Endodermal cell (in vitro differentiated cells): ENCODE results near the gene PDF. TPM values are rescaled to one million over a fixed set of nuclear protein-coding genes. Genes with fewer than 3 reads are reported as not detected.
"Not testable (repeated sequence)": the region's sequence is repeated elsewhere in the genome, so short reads cannot be mapped to it uniquely, and the experiment has no call there.

Experiments
- DNase-seq: peaks from one replicate; pipeline ENCODE4 v3.0.0-alpha.2; 2017
- H3K27ac ChIP-seq: 2 replicates; pipeline ENCODE4 v1.5.1; 2013; ENCODE audit warnings: mild to moderate bottlenecking, low read depth, low read length, moderate library complexity
- H3K27me3 ChIP-seq: 2 replicates; pipeline ENCODE4 v1.6.1; 2013; ENCODE audit warnings: mild to moderate bottlenecking, low read length, moderate library complexity; ENCODE audit not compliant: insufficient read depth, control insufficient read depth, poor library complexity, severe bottlenecking
- H3K36me3 ChIP-seq: 2 replicates; pipeline ENCODE4 v1.7.0; 2013; ENCODE audit warnings: mild to moderate bottlenecking, low read length, moderate library complexity; ENCODE audit not compliant: control insufficient read depth, insufficient read depth
- H3K4me1 ChIP-seq: one replicate; pipeline ENCODE4 v1.7.0; 2013; ENCODE audit warnings: low read length; ENCODE audit not compliant: control insufficient read depth, insufficient read depth
- H3K4me3 ChIP-seq: 2 replicates; pipeline ENCODE4 v1.5.1; 2013; ENCODE audit warnings: mild to moderate bottlenecking, low read length, moderate library complexity
- H3K9ac ChIP-seq: 2 replicates; pipeline ENCODE4 v1.6.1; 2013; ENCODE audit warnings: mild to moderate bottlenecking, low read length, moderate library complexity; ENCODE audit not compliant: poor library complexity, severe bottlenecking; ENCODE audit errors: extremely low read depth
- H3K9me3 ChIP-seq: 2 replicates; pipeline ENCODE4 v1.6.1; 2013; ENCODE audit warnings: mild to moderate bottlenecking, low read length, moderate library complexity; ENCODE audit not compliant: control insufficient read depth
- H3K27ac Mint-ChIP-seq: 2 replicates; pipeline ENCODE4 v1.8.0; 2020; ENCODE audit warnings: mixed read lengths
- H3K27me3 Mint-ChIP-seq: 2 replicates; pipeline ENCODE4 v1.8.0; 2021; ENCODE audit warnings: mild to moderate bottlenecking, mixed read lengths; ENCODE audit not compliant: insufficient read depth
- H3K36me3 Mint-ChIP-seq: 2 replicates; pipeline ENCODE4 v1.8.0; 2020; ENCODE audit warnings: low read depth, mixed read lengths
- H3K4me1 Mint-ChIP-seq: 2 replicates; pipeline ENCODE4 v1.8.0; 2020; ENCODE audit warnings: mixed read lengths
- H3K4me3 Mint-ChIP-seq: 2 replicates; pipeline ENCODE4 v1.8.0; 2020; ENCODE audit warnings: mild to moderate bottlenecking, moderate library complexity, mixed read lengths
- H3K9me3 Mint-ChIP-seq: 2 replicates; pipeline ENCODE4 v1.8.0; 2020; ENCODE audit warnings: mild to moderate bottlenecking, mixed read lengths
- CTCF ChIP-seq: fragments of 200-600 bp; sonication (generic); conservative IDR thresholded peaks from 2 replicates; pipeline ENCODE4 v1.5.0; 2021; ENCODE audit warnings: antibody characterized with exemption, mild to moderate bottlenecking
- WGBS, 2 experiments: methylation state at CpG; one replicate each; pipeline versions ENCODE4 v1.1.5 to v1.1.7; 2013; ENCODE audit warnings: missing lambda C conversion rate in 2 of 2, mixed read lengths in 1 of 2; ENCODE audit not compliant: insufficient coverage in 1 of 2, insufficient read length in 1 of 2; 5-methylcytosine and 5-hydroxymethylcytosine counted together
- total RNA-seq, 2 donors: library from RNA; stranded (reverse); fragmentation: NEBNext Ultra II Directional in 1 of 2; extraction: Animal tissue kit (Norgen Biotek cat#: 25700) in 1 of 2; gene quantifications; 2 replicates in 1 of 2; 3 replicates in 1 of 2; pipeline ENCODE4 v1.2.1, GENCODE V29; 2021

The PDF gene
- total RNA-seq, 2 donors from 2014 or later = 12.2 to 19.8 TPM

GRCh38 chr16:69365901-69366300, 35.5 kb upstream of the PDF start:
- no peak for TF ChIP-seq CTCF
- peaks cover 60% of the 10 kb centered on the region for H3K36me3 Mint-ChIP-seq
- H3K4me1 Mint-ChIP-seq = no peaks in the 10 kb centered on the region
- Histone ChIP-seq H3K36me3 (peaks cover 58% of the 10 kb centered on the region), H3K4me3 (no peak overlapping the region), H3K27me3 (no peaks in the 10 kb centered on the region), H3K4me1 (no peaks in the 10 kb centered on the region), H3K9ac (no peak overlapping the region), H3K9me3 (no peaks in the 10 kb centered on the region), H3K27ac (no peak overlapping the region)
- no peaks in the 10 kb centered on the region for H3K27me3 Mint-ChIP-seq
- no peak overlapping the region for H3K27ac Mint-ChIP-seq
- 96 to 98% methylated on average over 2 of the region's 2 CpGs for WGBS, 2 experiments
- no peak for DNase-seq
- H3K4me3 Mint-ChIP-seq = no peak overlapping the region
- H3K9me3 Mint-ChIP-seq = peaks cover 2% of the 10 kb centered on the region

GRCh38 chr16:69364088-69364487, 33.7 kb upstream of the PDF start:
- Histone ChIP-seq H3K9me3 (no peaks in the 10 kb centered on the region), H3K9ac (no peak overlapping the region), H3K36me3 (peaks cover 42% of the 10 kb centered on the region), H3K4me1 (no peaks in the 10 kb centered on the region), H3K27me3 (no peaks in the 10 kb centered on the region), H3K4me3 (no peak overlapping the region), H3K27ac (no peak overlapping the region)
- no peaks in the 10 kb centered on the region for H3K27me3 Mint-ChIP-seq
- peaks cover 1% of the 10 kb centered on the region for H3K9me3 Mint-ChIP-seq
- no peak for TF ChIP-seq CTCF
- DNase-seq = no peak
- H3K36me3 Mint-ChIP-seq = peaks cover 45% of the 10 kb centered on the region
- no peak overlapping the region for H3K4me3 Mint-ChIP-seq
- H3K27ac Mint-ChIP-seq = no peak overlapping the region
- no peaks in the 10 kb centered on the region for H3K4me1 Mint-ChIP-seq
- 100% methylated on average over 2 of the region's 2 CpGs; no CpG with 5 or more reads in 1 of the 2 experiments for WGBS, 2 experiments

- Histone ChIP-seq H3K27ac (no peak overlapping the region), H3K9me3 (no peaks in the 10 kb centered on the region), H3K36me3 (peaks cover 34% of the 10 kb centered on the region), H3K4me1 (no peaks in the 10 kb centered on the region), H3K4me3 (no peak overlapping the region), H3K27me3 (no peaks in the 10 kb centered on the region), H3K9ac (no peak overlapping the region)
- Mint-ChIP-seq H3K27ac (no peak overlapping the region), H3K4me3 (no peak overlapping the region), H3K36me3 (peaks cover 39% of the 10 kb centered on the region), H3K4me1 (no peaks in the 10 kb centered on the region), H3K9me3 (no peaks in the 10 kb centered on the region), H3K27me3 (no peaks in the 10 kb centered on the region)
- DNase-seq = no peak
- no peak for TF ChIP-seq CTCF
- 96 to 97% methylated on average over 5 of the region's 5 CpGs for WGBS, 2 experiments
Measured at GRCh38 chr16:69363281-69363717, 32.9 kb upstream of the PDF start.

- H3K27me3 Mint-ChIP-seq, H3K4me3 ChIP-seq, H3K9me3 ChIP-seq, H3K4me1 ChIP-seq, H3K4me3 Mint-ChIP-seq, H3K9me3 Mint-ChIP-seq, H3K27ac Mint-ChIP-seq, DNase-seq, H3K4me1 Mint-ChIP-seq, H3K27me3 ChIP-seq, H3K27ac ChIP-seq, H3K9ac ChIP-seq: not testable (repeated sequence)
- H3K36me3 Mint-ChIP-seq = peaks cover 28% of the 10 kb centered on the region
- 93 to 95% methylated on average over 8 to 9 of the region's 9 CpGs for WGBS, 2 experiments
- peaks cover 26% of the 10 kb centered on the region for H3K36me3 ChIP-seq
Measured at GRCh38 chr16:69360070-69360469, 29.7 kb upstream of the PDF start.
